SH-SY5Y (cell line): ENCODE measurements around the gene CTBP1.

ENCODE experiments used
- GATA2 ChIP-seq: IDR thresholded peaks from 2 replicates; pipeline ENCODE4 v1.6.1; 2011; ENCODE audit warnings: mild to moderate bottlenecking, low read depth, low read length
- GATA3 ChIP-seq: IDR thresholded peaks from 2 replicates; pipeline ENCODE4 v1.6.1; 2011; ENCODE audit warnings: low read depth, mild to moderate bottlenecking, low read length, moderate library complexity

GRCh38 chr4:1297456-1298325, 48.8 kb upstream of the CTBP1 start:
- TF ChIP-seq GATA2 = no peak
- no peak for TF ChIP-seq GATA3
